ENCODE data around the gene PCNX2. TPM values are rescaled to one million over a fixed set of nuclear protein-coding genes. Genes with fewer than 3 reads are reported as not detected.

The PCNX2 gene
- total RNA-seq, 1 donor from 2014 or later, result 48.8 TPM

DNA sequence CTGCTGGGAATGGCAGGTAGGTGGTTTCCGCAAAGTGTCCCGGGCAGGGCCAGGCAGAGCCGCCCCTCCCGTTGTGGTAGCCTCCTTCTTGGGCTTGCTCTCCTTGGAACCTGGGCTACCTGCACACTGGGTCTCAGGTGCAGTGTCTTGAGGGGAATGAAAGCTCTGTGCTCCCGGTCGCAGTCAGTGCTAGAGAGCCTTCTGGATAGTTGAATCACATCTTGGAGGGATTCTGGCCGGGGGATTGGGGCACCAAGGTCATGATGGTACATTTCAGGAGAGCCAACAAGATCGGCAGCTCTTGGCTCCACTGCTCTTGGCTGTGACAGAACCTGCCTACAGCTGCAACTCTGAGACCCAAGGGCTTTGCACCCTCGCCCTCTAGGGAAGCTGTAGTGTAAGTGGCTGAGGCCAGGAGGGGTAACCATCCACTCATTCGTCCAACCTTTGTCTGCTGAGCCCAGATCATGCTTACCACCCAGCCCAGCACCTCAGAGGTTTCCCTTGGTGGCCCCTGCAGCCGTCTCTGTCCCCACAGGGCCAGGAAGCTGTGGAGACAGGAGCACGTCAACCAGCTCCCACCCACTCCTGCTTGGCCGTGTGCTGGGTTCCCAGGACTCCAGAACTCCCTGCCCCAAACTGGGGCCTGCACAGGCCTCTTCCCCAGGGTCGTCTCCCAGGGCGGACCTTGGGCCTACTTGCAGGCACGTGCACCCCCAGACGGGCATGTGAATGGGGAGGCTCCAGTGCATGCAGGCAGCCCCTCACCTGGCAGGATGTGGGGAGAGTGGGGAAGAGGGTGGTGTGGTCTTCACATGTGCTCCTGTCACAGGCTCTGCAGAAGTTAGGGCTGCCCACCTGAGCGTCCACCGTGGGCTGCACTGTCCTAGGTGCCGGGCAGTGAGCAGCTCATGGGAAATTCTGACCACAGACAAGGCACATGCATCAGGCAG, 305.1 kb downstream of the PCNX2 start:
- intact Hi-C loops (cut with micrococcal nuclease), result no loop called here

DNA sequence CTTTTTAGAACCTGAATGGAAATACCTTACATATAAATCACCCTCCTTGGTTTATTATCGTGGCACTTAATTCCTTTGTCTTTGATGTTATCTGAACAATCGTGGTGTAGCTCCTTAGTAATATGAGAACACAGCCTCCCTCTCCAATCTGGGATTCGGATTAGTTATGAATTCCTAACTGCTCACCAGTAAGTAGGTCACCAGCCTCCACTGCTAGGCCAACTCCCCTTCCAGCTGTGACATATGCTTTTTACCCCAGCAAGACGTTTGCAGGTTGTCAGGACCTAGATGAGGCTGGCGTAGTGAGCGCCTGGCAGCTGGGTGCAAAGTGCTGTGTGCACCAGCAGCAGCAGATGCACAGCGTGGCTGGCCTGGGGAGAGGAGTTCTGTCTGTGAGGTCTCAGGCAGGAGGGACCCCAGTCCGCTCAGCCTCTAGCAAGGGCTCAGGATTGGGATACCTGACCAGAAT, 306.9 kb downstream of the PCNX2 start:
- intact Hi-C loops (cut with micrococcal nuclease), result no loop called here

DNA sequence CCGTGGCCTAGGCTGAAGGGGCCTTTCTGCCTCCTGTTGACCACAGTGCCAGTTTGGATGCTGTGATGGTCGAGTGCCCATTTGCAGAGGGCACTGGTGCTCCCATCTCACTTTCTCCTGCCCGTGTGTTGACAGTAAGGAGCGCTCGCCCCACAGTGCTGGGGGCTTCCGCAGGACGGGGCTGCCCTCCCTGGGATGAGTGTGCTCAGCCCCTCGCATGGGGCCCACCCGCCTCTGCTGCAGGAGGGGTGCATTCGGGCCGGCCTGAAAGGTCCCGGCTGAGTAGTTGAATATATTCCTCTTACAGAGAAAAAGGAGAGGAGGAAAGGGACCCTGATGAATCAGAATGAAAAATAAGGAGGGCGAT, 307.8 kb downstream of the PCNX2 start:
- intact Hi-C loops (cut with micrococcal nuclease), result no loop called here

DNA sequence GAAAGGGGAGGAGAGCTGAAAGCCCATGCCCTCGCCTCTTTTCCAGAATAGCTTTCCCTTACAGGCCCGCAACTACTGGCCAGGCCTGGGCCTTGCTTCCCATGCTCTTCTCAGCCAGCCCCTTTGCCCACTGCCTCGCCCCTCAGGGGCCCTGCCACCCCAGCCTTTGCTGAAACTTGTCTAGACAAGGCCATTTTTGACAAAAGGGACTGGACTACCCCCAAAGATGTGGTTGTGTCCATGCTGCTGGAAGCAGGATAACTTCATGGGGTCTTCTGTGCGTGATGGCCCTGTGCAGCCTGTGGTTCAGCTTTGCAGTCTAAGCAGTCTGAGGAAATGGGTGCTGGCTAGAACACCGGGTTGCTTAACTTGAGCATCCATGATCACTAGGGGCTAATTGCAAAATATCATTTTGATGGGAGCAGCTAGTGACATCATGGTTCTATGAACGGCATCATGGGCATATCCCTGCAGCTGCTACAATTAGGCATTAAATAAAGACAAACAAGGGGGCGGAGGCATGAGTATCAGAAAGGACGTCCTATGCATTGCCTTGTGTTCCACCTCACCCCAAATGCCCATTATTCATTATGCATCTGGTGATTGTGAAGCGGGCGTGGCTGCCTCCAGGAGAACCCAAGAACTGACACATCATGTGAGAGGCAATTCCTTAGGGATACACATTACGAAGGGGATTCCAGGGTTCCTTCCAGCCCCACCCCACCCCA, 308.3 kb downstream of the PCNX2 start:
- intact Hi-C loops (cut with micrococcal nuclease), result no loop called here

DNA sequence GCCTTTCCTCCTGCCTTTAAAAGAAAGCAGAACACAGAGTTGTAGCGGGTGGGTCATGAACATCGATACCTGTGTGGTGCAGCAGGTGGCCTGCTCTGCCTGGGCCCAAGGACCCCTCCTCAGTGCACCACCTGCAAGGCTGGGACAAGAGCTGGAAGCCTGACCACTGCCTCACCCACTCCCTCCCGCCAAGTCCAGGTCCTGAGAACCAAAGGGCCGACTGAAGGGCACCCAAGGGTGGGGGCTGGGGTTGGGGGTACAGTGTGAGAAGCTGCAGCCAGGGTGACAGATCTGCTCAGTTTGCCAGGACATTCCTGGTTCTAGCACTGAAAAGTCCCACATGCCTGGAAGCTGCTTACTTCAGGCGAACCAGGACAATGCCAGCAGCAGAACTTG, 309.0 kb downstream of the PCNX2 start:
- intact Hi-C loops (cut with micrococcal nuclease), result no loop called here

DNA sequence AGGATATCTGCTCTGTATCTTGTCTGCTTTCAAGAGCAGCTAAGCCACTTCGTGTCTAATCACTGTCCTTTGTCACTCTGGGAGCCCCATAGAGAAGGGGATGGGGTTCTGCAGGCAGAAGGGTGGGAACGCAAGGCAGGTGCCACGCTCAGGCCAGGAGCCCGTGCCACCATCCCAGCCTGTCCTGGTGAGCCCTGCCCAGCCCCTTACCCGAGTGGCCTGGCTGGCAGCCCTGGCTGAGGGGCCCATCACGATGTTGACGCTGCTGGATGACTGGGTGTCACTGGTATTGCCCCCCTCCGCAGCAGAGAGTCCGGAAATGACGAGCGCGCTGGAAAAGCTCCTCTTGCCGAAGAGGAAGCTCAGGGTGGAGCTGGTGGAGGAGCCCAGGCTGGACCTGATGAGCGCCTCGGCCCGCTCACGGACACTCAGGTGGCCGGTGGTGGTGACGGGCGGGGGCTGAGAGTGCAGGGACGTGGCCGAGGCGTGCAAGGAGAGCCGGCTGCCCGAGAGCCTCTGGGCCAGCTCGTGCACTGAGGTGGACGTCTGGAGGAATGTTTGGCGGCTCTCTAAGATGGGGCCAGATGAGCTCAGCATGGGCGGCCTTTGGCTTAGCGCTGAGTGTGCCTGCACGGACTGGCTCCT, 309.5 kb downstream of the PCNX2 start:
- intact Hi-C loops (cut with micrococcal nuclease), result no loop called here

DNA sequence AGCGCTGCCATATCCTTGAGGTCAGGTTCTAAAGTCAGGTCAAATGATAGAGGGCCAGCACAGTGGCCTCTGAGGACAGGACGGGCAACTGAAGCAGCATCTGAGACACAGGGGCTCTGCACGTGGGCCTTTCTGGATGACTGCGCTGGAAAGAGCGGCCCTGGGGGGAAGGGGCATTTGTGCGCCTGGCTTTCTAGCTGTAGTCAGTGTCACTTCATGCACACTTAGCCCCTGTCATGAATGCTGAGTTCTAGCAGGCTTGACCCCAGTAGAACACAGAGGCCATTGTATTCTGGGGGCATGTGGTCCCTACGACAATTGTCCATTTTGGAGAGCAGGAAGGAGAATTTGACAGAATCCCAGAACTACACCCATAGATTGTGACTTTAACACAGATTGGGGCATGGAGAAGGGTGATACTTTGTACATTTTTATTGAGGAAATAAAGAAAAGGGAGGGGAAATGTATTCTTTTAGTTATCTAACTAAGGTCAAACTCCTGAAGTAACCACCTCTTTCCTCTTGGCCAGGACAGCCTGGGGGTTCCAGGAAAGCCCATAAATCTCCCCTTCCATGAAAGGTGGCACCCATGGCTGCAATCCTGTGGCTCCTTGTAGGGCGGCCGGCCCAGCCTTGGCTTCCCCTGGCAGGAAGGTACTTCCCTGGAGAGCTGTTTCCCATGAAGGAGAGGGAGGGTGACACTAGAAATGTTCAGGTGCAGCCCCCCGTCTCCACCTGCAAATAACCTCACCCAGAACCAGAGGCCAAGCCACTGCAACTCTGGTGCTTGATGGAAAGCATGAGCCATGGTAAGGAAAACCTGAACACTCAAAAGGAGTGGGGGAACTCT, 310.7 kb downstream of the PCNX2 start:
- intact Hi-C loops (cut with micrococcal nuclease), result no loop called here

- intact Hi-C loops (cut with micrococcal nuclease), result no loop called here
Observed at GRCh38 chr1:232983817-232984567, 311.5 kb downstream of the PCNX2 start.

GRCh38 chr1:232983375-232983774, 312.1 kb downstream of the PCNX2 start:
- intact Hi-C loops (cut with micrococcal nuclease), result no loop called here

DNA sequence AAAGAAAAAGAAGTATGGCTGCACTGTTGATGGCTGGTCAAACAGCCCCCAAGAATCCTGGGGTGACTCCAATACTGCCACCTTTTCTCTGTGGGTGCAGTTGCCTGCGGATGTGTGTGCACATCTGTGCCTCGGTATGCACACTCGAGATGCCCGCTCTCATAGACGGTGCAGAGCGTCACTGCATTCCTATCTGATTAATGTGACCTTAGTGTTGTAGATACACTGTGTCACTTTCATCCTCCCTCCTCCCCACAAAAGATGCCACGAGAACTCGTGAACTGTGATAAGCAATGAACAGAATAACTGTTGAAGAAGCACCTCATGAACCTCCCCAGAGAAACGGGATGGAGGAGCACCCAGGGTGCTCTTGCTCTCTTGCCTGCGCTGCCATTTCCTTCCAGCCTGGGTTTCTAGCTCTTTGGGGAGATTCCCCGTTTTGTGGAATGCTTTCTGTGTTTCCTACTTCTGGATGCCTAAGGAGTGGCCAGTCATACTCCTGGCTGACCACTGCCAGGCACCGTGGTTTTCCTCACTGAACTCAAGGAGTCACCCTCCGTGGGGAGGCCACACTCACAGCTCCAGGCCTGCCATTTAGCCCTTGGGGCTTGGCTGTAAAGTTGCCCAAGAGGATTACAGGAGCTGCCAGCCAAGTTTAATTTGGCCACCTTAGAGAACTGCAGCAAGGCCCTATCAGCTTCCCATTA, 313.1 kb downstream of the PCNX2 start:
- intact Hi-C loops (cut with micrococcal nuclease), result no loop called here

- intact Hi-C loops (cut with micrococcal nuclease), result no loop called here
Observed at GRCh38 chr1:232980986-232981560, 314.5 kb downstream of the PCNX2 start.

- intact Hi-C loops (cut with micrococcal nuclease), result no loop called here
Observed at GRCh38 chr1:232980355-232980978, 315.1 kb downstream of the PCNX2 start.

DNA sequence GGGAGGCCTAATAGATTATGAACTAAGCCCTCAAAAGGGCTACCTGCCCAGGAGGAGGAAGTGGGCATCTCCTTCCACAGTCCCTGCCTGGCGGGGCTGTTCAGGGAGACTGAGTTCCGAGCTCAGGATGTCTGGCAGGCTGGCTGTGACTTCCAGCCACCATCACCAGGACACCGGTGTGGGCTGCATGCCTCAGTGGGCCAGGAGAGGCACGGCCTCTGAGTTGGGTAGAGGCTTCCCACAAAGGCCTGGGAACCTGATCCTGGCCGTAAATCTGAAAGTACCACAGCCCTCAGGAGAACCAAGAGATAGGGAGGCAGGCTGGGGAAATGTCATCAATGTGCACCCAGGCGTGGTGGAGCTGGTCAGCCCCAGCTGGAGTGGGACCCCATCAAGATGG, 316.0 kb downstream of the PCNX2 start:
- intact Hi-C loops (cut with micrococcal nuclease), result loop anchor here (2.0 kb wide), 2 partner anchors 29 to 55 kb away; partner anchors contain the start of gene NTPCR

DNA sequence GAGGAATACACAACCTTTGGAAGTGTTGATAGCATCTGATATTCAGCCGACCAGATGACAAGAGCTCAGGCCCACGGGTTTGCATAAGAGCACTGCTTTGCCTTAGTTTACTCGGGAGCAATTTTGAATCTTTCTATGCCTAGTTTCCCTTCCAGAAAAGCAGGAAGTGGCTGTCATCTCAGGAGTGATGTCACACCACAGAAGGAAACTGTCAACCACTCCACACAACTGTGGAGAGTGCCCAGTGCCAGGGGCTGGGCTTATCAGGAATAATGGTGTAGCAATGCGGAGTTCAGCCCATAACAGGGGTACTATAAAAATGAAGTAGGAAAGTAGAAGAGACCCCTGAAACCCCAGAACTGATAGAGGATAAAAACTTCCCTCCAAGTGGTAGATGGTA, 316.7 kb downstream of the PCNX2 start:
- intact Hi-C loops (cut with micrococcal nuclease), result loop anchor here (2.0 kb wide), 2 partner anchors 28 to 54 kb away; partner anchors contain the start of gene NTPCR

GRCh38 chr1:232978091-232978634, 317.4 kb downstream of the PCNX2 start:
- intact Hi-C loops (cut with micrococcal nuclease), result loop anchor here (2.0 kb wide), 2 partner anchors 27 to 53 kb away; partner anchors contain the start of gene NTPCR

DNA sequence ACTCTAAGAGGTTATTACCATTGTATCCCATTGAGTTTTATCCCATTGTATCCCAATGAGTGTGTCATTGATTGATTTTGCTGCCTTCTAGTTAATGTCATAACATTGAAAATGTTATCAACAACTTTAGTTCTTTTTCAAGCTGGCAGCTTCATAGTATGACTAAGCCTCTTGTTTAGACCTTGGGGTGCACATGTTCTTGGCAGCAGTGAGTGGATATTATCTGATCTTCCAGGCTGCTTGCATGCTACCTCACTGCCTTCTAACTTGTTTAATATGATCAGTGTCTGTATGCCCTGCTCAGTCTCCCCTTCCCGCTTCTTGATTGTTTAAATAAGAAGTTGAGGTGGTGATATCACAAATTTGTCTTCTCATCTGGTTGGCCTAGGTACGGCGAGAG, 320.6 kb downstream of the PCNX2 start:
- intact Hi-C loops (cut with micrococcal nuclease), result no loop called here

- intact Hi-C loops (cut with micrococcal nuclease), result no loop called here
Observed at GRCh38 chr1:232973652-232974611, 321.6 kb downstream of the PCNX2 start.

Data from T-helper 1 cell treated with Interleukin-12 subunit alpha and Interleukin-12 subunit beta and Interleukin-4 antibody, amounts not matched to agents 30 ng/mL and 1 ng/mL, for 36 hours (primary cell).